Caco-2 (cell line): ENCODE measurements around the gene DNASE1. TPM values are rescaled to one million over a fixed set of nuclear protein-coding genes. Genes with fewer than 3 reads are reported as not detected.

ENCODE experiments used
- BruUV-seq: library from RNA; stranded (reverse); fragments of 400-500 nt; replicated peaks from 2 replicates; lab custom pipeline; 2021; lab: Mats Ljungman, UMichigan
- CTCF ChIA-PET: fragments of 300-600 bp; sonication (Branson Sonifier 250); formaldehyde crosslinking; loops from one replicate; lab custom pipeline; 2022; ENCODE audit warnings: antibody characterized with exemption; lab: Charles Lee
- POLR2A ChIA-PET: fragments of 300-600 bp; sonication (Branson Sonifier 250); formaldehyde crosslinking; loops from one replicate; lab custom pipeline; 2022; ENCODE audit warnings: antibody characterized with exemption; lab: Charles Lee
- DNase-seq, 2 experiments: peaks; one replicate each; pipeline versions ENCODE4 v3.0.0 to v3.0.0-alpha.2; 2020 to 2022
- H3K27me3 ChIP-seq: replicated peaks from 2 replicates; pipeline ENCODE4 v1.6.0; 2011; ENCODE audit warnings: low read length; ENCODE audit not compliant: control insufficient read depth, insufficient read depth
- H3K36me3 ChIP-seq: 2 replicates; pipeline ENCODE4 v1.5.1; 2011; ENCODE audit warnings: low read length; ENCODE audit not compliant: control insufficient read depth, insufficient read depth
- H3K4me1 ChIP-seq: fragments of 250-450 bp; sonication (Bioruptor Pico); 2 replicates; pipeline ENCODE4 v1.5.1; 2020; ENCODE audit warnings: mild to moderate bottlenecking
- H3K4me3 ChIP-seq: 2 replicates; pipeline ENCODE4 v1.5.1; 2011; ENCODE audit warnings: low read depth, mild to moderate bottlenecking, control low read depth, low read length
- H3K9me3 ChIP-seq: fragments of 250-450 bp; sonication (Bioruptor Pico); 2 replicates; pipeline ENCODE4 v1.5.1; 2020; ENCODE audit warnings: mild to moderate bottlenecking, moderate library complexity
- H3K27ac Mint-ChIP-seq: one replicate; pipeline ENCODE4 v1.8.0; 2022; ENCODE audit warnings: mixed read lengths; ENCODE audit not compliant: unreplicated experiment
- H3K27me3 Mint-ChIP-seq: one replicate; pipeline ENCODE4 v1.8.0; 2022; ENCODE audit warnings: mixed read lengths; ENCODE audit not compliant: insufficient read depth, unreplicated experiment
- H3K36me3 Mint-ChIP-seq: one replicate; pipeline ENCODE4 v1.8.0; 2022; ENCODE audit warnings: mild to moderate bottlenecking, mixed read lengths; ENCODE audit not compliant: insufficient read depth, unreplicated experiment
- H3K4me1 Mint-ChIP-seq: one replicate; pipeline ENCODE4 v1.8.0; 2022; ENCODE audit warnings: low read depth, mixed read lengths; ENCODE audit not compliant: unreplicated experiment
- H3K4me3 Mint-ChIP-seq: one replicate; pipeline ENCODE4 v1.8.0; 2022; ENCODE audit warnings: mild to moderate bottlenecking, moderate library complexity, mixed read lengths; ENCODE audit not compliant: unreplicated experiment
- H3K9me3 Mint-ChIP-seq: one replicate; pipeline ENCODE4 v1.8.0; 2022; ENCODE audit warnings: mixed read lengths; ENCODE audit not compliant: unreplicated experiment
- CTCF ChIP-seq, 2 experiments: fragments of 200-600 bp in 1 of 2; IDR thresholded peaks; 1 replicate in 1 of 2; 2 replicates in 1 of 2; pipeline versions ENCODE4 v1.5.1 to v1.8.0; 2011 to 2022; ENCODE audit warnings: antibody characterized with exemption in 1 of 2, control low read depth in 1 of 2, inconsistent platforms in 1 of 2, low read depth in 1 of 2, low read length in 1 of 2, mild to moderate bottlenecking in 1 of 2, moderate library complexity in 1 of 2; ENCODE audit not compliant: insufficient read depth in 1 of 2, severe bottlenecking in 1 of 2, unreplicated experiment in 1 of 2
- intact Hi-C: fragments of 100-400 bp; cut with micrococcal nuclease; formaldehyde crosslinking; loops from one replicate; pipeline ENCODE4 v1.10.0; 2022; ENCODE audit not compliant: unreplicated experiment
- total RNA-seq: library from RNA; stranded (reverse); gene quantifications from 2 replicates; pipeline ENCODE4 v1.2.3, GENCODE V29; 2022

The DNASE1 gene
- total RNA-seq, 1 experiment from 2014 or later, result 26.2 TPM

GRCh38 chr16:3706253-3707012, 51.9 kb downstream of the DNASE1 start:
- Mint-ChIP-seq H3K27ac (no peak overlapping the region), H3K9me3 (no peaks in the 10 kb centered on the region), H3K36me3 (peaks cover 47% of the 10 kb centered on the region), H3K4me1 (no peaks in the 10 kb centered on the region), H3K27me3 (no peaks in the 10 kb centered on the region), H3K4me3 (no peak overlapping the region)
- Histone ChIP-seq H3K4me3 (no peak overlapping the region), H3K4me1 (no peaks in the 10 kb centered on the region), H3K9me3 (no peaks in the 10 kb centered on the region), H3K36me3 (no peaks in the 10 kb centered on the region), H3K27me3 (no peaks in the 10 kb centered on the region)
- intact Hi-C loops, result no loop called here
- DNase-seq, result no peak
- BruUV-seq, result no TSS peak
- POLR2A ChIA-PET, result no interaction called here
- no peak for TF ChIP-seq CTCF (IDR thresholded peaks at IDR 0.05; ENCODE audit: insufficient read depth in 1 of 2, low read depth in 1 of 2, low read length in 1 of 2, severe bottlenecking in 1 of 2, unreplicated experiment in 1 of 2)
- CTCF ChIA-PET, result interaction anchor here (0.6 kb wide), 1 partner anchor 10 kb away, joined by 3 read pairs; no protein-coding TSS in a partner anchor

Other genes starting within 250 kb of the DNASE1 start
- gene ZNF597, start 211.2 kb upstream of the DNASE1 start, total RNA-seq, result 3.7 and 3.8 TPM in 2 replicates
- 84.9 and 92.8 TPM in 2 replicates for gene NAA60, start 211.0 kb upstream of the DNASE1 start, total RNA-seq
- not detected in 2 replicates for gene C16orf90, start 159.2 kb upstream of the DNASE1 start, total RNA-seq
- gene CLUAP1, start 153.7 kb upstream of the DNASE1 start, total RNA-seq, result 11.8 and 20.2 TPM in 2 replicates
- not detected in 2 replicates for gene NLRC3, start 77.3 kb upstream of the DNASE1 start, total RNA-seq
- gene SLX4, start 43.1 kb upstream of the DNASE1 start, total RNA-seq, result 9.6 and 10.4 TPM in 2 replicates
- gene TRAP1, start 62.8 kb downstream of the DNASE1 start, total RNA-seq, result 173 and 199 TPM in 2 replicates
- gene CREBBP, start 226.0 kb downstream of the DNASE1 start, total RNA-seq, result 65.3 and 67.1 TPM in 2 replicates